RWPE2 (cell line): ENCODE results near the gene INO80E.

Experiments used
- ATAC-seq: fragments of 200-7000 bp; cut with Tn5 transposase; 3 replicates; pipeline ENCODE4 v1.9.1; 2021; ENCODE audit warnings: low read depth
- DNase-seq: peaks from one replicate; pipeline ENCODE4 v3.0.0-alpha.2; 2020; ENCODE audit warnings: low spot score
- H3K27ac ChIP-seq: fragments of 450-650 bp; 2 replicates; pipeline ENCODE4 v1.5.1; 2017; ENCODE audit warnings: mild to moderate bottlenecking; ENCODE audit not compliant: poor library complexity, severe bottlenecking
- H3K27me3 ChIP-seq: fragments of 250-450 bp; sonication (Bioruptor Pico); 2 replicates; pipeline ENCODE4 v1.5.1; 2021; ENCODE audit warnings: mild to moderate bottlenecking, moderate library complexity; ENCODE audit not compliant: insufficient read depth, poor library complexity, severe bottlenecking
- H3K36me3 ChIP-seq: fragments of 250-450 bp; sonication (Bioruptor Pico); 2 replicates; pipeline ENCODE4 v1.5.1; 2020; ENCODE audit warnings: low read depth, mild to moderate bottlenecking, moderate library complexity
- H3K4me1 ChIP-seq: fragments of 250-450 bp; sonication (Bioruptor Pico); 2 replicates; pipeline ENCODE4 v1.5.1; 2021; ENCODE audit warnings: mild to moderate bottlenecking, moderate library complexity; ENCODE audit not compliant: insufficient read depth, poor library complexity, severe bottlenecking
- H3K4me3 ChIP-seq: fragments of 250-450 bp; sonication (Bioruptor Pico); 2 replicates; pipeline ENCODE4 v1.5.1; 2021; ENCODE audit warnings: mild to moderate bottlenecking, moderate library complexity; ENCODE audit not compliant: severe bottlenecking
- H3K9me3 ChIP-seq: fragments of 250-450 bp; sonication (Bioruptor Pico); 2 replicates; pipeline ENCODE4 v1.5.1; 2021; ENCODE audit warnings: mild to moderate bottlenecking, moderate library complexity; ENCODE audit not compliant: severe bottlenecking
- CTCF ChIP-seq: fragments of 450-650 bp; IDR thresholded peaks from one replicate; pipeline ENCODE4 v1.5.1; 2017; ENCODE audit warnings: mild to moderate bottlenecking, moderate library complexity; ENCODE audit not compliant: poor library complexity, severe bottlenecking

INO80E gene

GRCh38 chr16:29985271-29985811 is 10.7 kb upstream of the INO80E start:
- Histone ChIP-seq H3K27ac (no peak overlapping the region), H3K36me3 (peaks cover 93% of the 10 kb centered on the region), H3K4me3 (no peak overlapping the region), H3K4me1 (no peaks in the 10 kb centered on the region), H3K27me3 (no peaks in the 10 kb centered on the region), H3K9me3 (no peaks in the 10 kb centered on the region)
- TF ChIP-seq CTCF: no peak
- DNase-seq: peak; percentile 58
- ATAC-seq: no peak

- H3K4me1 ChIP-seq: no peaks in the 10 kb centered on the region
- H3K4me3 ChIP-seq: no peak overlapping the region
- H3K27ac ChIP-seq: no peak overlapping the region
- H3K36me3 ChIP-seq: peaks cover 85% of the 10 kb centered on the region
- H3K27me3 ChIP-seq: no peaks in the 10 kb centered on the region
- TF ChIP-seq CTCF: no peak
- DNase-seq (no peak), ATAC-seq (no peak)
- H3K9me3 ChIP-seq: no peaks in the 10 kb centered on the region
Measured at GRCh38 chr16:29986231-29986630, 9.8 kb upstream of the INO80E start.

GRCh38 chr16:29986931-29987330 is 9.1 kb upstream of the INO80E start:
- H3K27me3 ChIP-seq: no peaks in the 10 kb centered on the region
- peaks cover 78% of the 10 kb centered on the region for H3K36me3 ChIP-seq
- ATAC-seq: no peak
- no peaks in the 10 kb centered on the region for H3K9me3 ChIP-seq
- H3K4me3 ChIP-seq: no peak overlapping the region
- no peak overlapping the region for H3K27ac ChIP-seq
- no peak for TF ChIP-seq CTCF
- H3K4me1 ChIP-seq: no peaks in the 10 kb centered on the region
- DNase-seq: no peak

GRCh38 chr16:29987371-29988085 is 8.5 kb upstream of the INO80E start:
- Histone ChIP-seq H3K27ac (no peak overlapping the region), H3K4me3 (no peak overlapping the region), H3K4me1 (no peaks in the 10 kb centered on the region), H3K36me3 (peaks cover 77% of the 10 kb centered on the region), H3K27me3 (no peaks in the 10 kb centered on the region), H3K9me3 (no peaks in the 10 kb centered on the region)
- no peak for TF ChIP-seq CTCF
- ATAC-seq: no peak
- DNase-seq: no peak
